Measurements from ENCODE around the gene ZNF616. TPM values are rescaled to one million over a fixed set of nuclear protein-coding genes. Genes with fewer than 3 reads are reported as not detected.

Gene ZNF616
- total RNA-seq, result 28.9 TPM

- peak; percentile 70 to 82 for DNase-seq (ENCODE audit: low spot score in 2 of 2)
- no peak for FAIRE-seq
Measured at GRCh38 chr19:52139252-52140031, at the start of gene ZNF616. Gene ZNF616, minus strand, starts transcription at chr19:52139938. Its CDS starts 9,426 bp downstream, at chr19:52130512.

DNA sequence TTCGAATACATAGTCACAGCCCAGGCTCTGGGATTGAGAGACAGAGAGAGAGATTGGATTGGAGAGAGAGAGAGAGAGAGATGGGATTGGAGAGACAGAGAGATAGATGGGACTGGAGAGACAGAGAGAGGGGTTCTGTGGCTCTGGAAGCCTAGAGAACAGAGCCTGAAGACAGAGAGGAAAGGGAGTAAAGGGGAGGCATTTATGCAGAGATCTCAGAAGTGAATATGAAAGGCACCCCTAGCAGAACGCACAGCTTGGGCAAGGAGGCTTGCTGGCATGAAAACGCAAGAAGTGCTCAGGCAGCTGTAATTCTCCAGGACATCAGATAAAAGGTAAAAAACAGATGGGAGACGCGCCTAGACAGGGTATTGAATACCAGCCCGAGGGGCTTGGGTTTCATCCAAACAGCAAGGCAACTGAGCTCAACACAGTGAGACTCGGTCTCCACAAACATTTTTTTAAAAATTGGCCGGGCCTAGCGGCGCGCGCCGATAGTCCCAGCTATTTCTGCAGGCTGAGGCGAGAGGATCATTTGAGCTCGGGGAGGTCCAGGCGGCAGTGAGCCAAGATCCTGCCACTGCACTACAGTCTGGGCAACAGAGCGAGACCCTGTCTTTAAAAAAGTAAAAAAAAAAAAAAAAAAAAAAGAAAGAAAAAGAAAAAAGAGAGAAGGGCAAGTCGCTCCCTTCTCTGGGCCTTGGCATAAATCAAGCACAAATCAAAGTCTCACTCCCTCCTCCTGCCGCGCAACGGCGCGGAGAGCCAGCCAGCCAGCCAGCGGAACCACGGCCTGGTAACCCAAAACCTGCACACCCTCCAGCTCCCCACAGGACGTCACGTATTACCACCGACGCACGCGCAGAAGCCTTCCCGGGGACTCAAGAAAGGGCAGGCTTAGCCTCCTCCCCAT, 49.3 kb upstream of the ZNF616 start:
- DNase-seq (ENCODE audit: low spot score in 2 of 2) (no peak), FAIRE-seq (no peak)

GRCh38 chr19:52187407-52187806, 47.7 kb upstream of the ZNF616 start:
- DNase-seq (ENCODE audit: low spot score in 2 of 2) (no peak), FAIRE-seq (no peak)

GRCh38 chr19:52176574-52176973, 36.8 kb upstream of the ZNF616 start:
- FAIRE-seq (no peak), DNase-seq (ENCODE audit: low spot score in 2 of 2) (no peak)

GRCh38 chr19:52172347-52172746, 32.6 kb upstream of the ZNF616 start:
- no peak for DNase-seq (ENCODE audit: low spot score in 2 of 2)
- no peak for FAIRE-seq

DNA sequence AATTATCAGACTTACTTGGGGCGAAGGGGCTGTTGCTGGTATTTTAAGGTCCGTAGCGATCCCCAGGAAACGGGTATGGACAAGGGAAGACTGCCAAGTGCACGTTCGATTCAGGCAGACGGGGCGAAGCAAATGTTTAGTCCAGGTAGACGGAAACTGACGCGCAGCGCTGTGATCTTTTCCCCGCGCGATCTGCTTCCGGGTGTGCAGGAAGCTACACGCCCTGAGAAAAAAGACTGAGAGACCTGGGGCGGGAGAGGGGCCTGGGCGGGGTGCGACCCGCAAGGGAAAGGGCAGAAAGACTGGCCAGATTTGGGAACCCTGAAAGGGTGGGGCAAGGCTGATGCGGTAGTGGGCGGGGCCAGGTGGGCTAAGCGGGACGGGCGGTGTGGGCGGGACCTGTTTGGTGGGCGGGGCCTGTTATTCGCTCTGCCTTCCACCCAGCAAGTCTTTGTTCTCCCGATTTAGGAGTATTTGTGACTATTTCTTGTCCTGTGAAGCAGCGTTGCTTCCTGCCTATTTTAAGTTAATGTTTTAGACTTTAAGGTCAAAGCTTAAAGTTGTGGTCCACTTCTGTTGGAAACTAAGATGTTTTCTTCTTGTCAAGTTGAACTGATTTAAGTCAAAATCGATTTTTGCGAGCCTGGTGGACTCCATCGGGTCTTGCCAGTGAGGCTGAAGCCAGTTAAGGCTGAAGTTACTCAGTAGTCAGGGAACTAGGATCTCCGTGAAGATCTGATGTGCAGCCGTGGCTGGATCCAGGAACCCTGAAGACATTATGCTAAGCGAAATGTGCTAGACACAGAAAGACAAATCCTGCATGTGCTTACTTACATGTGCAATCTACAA, 31.8 kb upstream of the ZNF616 start, which contains the start of gene ZNF836:
TSS of gene ZNF836 (minus strand) at position 301 of the 849 bp plus-strand sequence. CDS start 3,549 bp downstream, outside the sequence.
- DNase-seq (ENCODE audit: low spot score in 2 of 2), result peak; percentile 59 to 91
- no peak for FAIRE-seq

GRCh38 chr19:52170863-52171320, 31.2 kb upstream of the ZNF616 start:
- FAIRE-seq, result no peak
- peak in 1 of 2 donors; percentile 33 for DNase-seq (ENCODE audit: low spot score in 2 of 2)

- DNase-seq (ENCODE audit: low spot score in 2 of 2) (no peak), FAIRE-seq (no peak)
Measured at GRCh38 chr19:52170304-52170703, 30.6 kb upstream of the ZNF616 start.

DNA sequence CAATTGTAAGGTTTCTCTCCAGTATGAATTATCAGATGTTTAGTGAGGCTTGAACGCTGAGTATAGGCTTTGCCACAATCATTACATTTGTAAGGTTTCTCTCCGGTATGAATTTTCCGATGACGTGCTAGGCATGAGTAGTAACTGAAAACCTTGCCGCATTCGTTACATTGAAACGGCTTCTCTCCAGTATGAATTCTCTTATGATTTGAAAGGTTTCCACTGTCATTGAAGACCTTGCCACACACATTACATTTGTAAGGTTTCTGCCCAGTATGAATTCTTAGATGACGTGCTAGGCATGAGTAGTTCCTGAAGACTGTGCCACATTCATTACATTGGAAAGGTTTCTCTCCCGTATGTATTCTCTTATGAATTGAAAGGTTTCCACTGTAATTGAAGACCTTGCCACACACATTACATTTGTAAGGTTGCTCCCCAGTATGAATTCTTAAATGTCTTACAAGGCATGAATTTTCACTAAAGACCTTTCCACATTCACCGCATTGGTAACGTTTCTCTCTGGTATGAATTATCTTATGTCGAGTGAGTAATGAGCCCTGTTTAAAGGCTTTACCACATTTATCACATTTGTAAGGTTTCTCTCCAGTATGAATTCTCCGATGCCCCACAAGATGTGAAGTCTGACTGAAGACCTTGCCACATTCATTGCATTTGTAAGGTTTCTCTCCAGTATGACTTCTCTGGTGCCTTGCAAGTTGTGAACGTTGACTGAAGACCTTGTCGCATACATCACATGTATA, 16.0 kb upstream of the ZNF616 start:
- no peak for FAIRE-seq
- no peak for DNase-seq (ENCODE audit: low spot score in 2 of 2)

DNA sequence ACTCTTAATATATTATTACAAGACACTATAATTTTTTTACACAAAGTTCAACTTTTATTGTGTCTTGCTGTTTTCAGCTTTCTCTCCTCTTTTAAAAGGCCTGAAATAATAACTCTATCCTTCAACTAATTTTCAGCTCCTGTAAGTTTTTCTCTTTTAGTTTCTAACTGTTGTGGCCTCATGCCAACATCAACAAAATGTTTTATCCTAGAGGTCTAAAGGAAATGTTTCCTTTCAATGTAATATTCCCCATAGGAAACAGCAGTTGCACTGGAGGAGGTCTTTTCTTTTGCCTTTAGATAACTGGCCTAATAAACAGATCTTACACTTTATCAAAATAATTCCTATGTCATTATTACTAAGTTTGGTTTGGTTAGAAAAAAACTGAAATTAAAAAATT, 8.5 kb upstream of the ZNF616 start:
- FAIRE-seq, result no peak

DNA sequence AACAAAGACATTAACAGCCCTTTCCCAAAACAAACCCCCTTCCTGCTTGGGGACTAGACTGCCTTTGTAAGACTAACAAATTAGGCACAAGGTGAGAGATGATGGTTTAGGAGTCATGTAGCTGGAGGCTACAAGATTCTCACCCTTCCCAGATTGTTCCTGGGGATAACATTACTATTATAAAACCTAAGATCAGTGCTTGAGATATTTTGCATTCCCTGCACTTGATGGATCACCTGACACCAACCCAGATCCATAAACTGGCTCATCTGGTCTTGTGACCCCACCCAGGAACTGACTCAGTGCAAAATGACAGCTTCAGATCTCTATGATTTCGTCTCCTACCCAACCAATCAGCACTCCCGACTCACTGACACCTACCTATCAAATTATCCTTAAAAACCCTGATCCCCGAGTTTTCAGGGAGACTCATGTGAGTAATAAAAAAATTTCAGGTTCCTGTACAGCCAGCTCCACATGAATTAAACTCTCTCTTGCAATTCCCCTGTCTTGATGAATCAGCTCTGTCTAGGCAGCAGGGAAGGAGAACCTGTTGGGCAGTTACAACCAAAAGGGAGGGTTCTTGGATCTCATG, 2.4 kb upstream of the ZNF616 start:
- no peak for DNase-seq (ENCODE audit: low spot score in 2 of 2)
- FAIRE-seq, result no peak

More for the DNA sequence above, 8.5 kb upstream of the ZNF616 start:
- DNase-seq (ENCODE audit: low spot score in 2 of 2), result no peak

GRCh38 chr19:52141203-52141602, 1.5 kb upstream of the ZNF616 start:
- no peak for DNase-seq (ENCODE audit: low spot score in 2 of 2)
- FAIRE-seq, result no peak

DNA sequence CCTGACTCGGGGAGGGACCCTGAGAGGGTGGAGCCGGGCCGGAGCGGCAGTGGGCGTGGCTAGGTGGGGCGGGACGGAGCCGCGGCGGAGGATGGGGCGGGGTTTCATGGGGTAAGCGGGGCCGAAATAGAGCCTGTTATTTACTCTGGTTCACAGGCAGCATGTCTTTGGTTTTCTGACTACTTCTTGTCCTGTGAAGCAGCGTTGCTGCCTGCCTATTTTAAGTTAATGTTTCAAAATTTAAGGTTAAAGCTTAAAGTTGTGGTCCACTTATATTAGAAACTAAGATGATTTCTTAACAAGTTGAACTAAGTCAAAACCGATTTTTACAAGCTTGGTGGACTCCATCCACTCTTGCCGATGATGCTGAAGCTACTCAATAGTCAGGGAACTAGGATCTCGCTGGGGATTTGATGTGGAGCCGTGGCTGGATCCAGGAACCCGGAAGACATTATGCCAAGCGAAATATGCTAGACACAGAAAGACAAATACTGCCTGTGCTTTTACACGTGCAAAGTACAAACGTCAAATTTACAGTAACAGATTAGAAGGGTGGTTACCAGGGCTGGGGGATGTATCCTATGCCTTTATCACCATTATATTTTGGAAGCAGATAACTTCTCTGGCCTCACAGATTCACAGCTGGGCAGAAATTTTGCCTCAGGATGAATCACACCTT, 433 bp upstream of the ZNF616 start:
- DNase-seq (ENCODE audit: low spot score in 2 of 2) (peak in 1 of 2 donors; percentile 95), FAIRE-seq (no peak)

GRCh38 chr19:52138983-52139251, 821 bp downstream of the ZNF616 start:
- no peak for FAIRE-seq

DNA sequence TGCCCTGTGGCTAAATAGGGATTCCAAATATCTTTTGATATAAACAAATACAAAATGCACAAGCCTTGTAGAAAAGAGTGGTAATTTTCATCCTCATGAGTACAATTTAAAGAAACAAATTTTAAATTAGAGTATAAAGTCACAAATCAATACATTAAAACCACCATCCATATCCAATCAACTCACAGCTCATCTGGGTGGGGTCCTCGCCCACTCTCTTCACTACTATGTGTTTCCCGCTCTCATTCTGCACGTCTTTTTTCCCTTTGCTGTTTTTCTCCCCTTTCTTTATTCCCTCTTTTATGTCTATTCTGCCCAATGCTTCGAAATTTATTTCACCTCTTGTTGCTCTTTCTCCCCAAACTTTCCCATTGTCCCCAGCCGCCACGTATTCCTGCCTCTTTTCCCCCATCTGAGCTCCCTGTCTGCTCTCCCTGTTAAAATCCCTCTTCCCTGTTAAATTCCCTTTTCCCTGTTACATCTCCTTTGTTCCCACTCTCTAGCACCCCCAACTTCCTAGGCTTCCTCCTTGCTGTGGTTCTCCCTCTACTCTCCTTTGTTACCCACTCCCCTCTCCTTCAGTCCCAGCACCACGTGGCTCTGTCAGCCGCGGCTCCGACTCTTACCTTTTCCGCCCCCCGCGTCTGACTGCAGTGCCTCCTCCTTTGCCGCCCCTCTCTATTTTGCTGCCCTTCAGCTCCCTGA, 1.3 kb downstream of the ZNF616 start:
- FAIRE-seq, result no peak
- DNase-seq (ENCODE audit: low spot score in 2 of 2), result no peak

More at GRCh38 chr19:52138983-52139251, 821 bp downstream of the ZNF616 start:
- DNase-seq (ENCODE audit: low spot score in 2 of 2), result no peak

GRCh38 chr19:52120286-52120685, 19.5 kb downstream of the ZNF616 start:
- DNase-seq (ENCODE audit: low spot score in 2 of 2), result no peak
- no peak for FAIRE-seq

- DNase-seq (ENCODE audit: low spot score in 2 of 2) (no peak), FAIRE-seq (no peak)
Measured at GRCh38 chr19:52115526-52116053, 24.1 kb downstream of the ZNF616 start.

DNA sequence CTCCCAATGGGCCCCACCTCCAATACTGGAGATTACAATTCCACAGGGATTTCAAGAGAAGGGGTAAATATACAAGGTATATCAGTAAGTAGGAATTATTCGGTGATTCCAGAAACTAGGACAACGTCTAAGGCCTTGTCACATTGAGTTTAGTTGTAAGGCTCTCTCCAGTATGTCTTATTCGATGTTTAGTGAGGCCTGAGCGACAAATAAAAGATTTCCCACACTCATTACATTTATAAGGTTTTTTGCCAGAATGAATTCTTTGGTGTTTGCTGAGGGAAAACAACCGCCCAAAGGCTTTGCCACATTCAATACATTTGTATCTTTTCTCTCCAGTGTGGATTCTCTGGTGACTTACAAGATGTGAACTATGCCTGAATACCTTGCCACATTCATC, 25.0 kb downstream of the ZNF616 start:
- no peak for FAIRE-seq
- DNase-seq (ENCODE audit: low spot score in 2 of 2), result no peak

Data from frontal cortex (tissue), 4 donors.